ENCODE results near the gene MAPK7. TPM values are rescaled to one million over a fixed set of nuclear protein-coding genes. Genes with fewer than 3 reads are reported as not detected.

Gene MAPK7
- total and polyA plus RNA-seq, 2 of the 4 experiments (the other 2 are of a cell fraction) = 9.7 to 25.4 TPM

DNA sequence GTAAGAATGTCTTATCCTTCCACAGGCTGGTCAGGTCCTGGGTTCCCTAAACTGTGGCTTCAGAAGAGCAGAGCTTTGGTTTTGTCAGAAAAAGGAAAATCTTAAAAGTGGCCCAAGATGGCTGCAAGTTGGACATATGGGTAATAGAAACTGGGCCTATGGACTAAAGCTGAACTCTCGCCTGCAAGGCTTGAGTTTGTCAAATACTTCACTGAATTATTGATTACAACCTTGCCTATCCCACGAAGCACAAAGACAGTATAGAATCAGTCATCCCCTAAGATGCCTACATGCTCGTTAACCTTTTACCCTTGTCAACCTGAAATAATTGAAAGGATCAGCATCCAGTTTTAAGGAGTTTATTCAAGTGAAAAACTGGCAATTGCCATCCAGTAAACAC is 53.4 kb downstream of the MAPK7 start:
- dilution Hi-C loops (cut with HindIII; ENCODE audit: low sequenced_read_pairs, unreplicated experiment) = no loop called here
- Histone ChIP-seq H2AK9ac (replicated peaks; ENCODE audit: low read depth, low read length, poor library complexity) (no peak overlapping the region), H3K79me1 (ENCODE audit: low read depth in 1 of 2, low read length in 2 of 2) (no peaks in the 10 kb centered on the region), H3K9me1 (ENCODE audit: insufficient read depth, low read length) (no peaks in the 10 kb centered on the region), H3K4me2 (ENCODE audit: low read depth, low read length) (no peak overlapping the region), H3K27me3 (ENCODE audit: control insufficient read depth, insufficient read depth, low read length) (no peaks in the 10 kb centered on the region; the same call in none of the 2 replicates), H3K4me1 (ENCODE audit: control insufficient read depth, insufficient read depth, low read length) (no peaks in the 10 kb centered on the region), H2BK15ac (ENCODE audit: low read depth, low read length) (no peak overlapping the region), H3K27ac (ENCODE audit: insufficient read depth, low read length) (no peak overlapping the region), H2BK120ac (ENCODE audit: low read depth, low read length) (no peak overlapping the region), H3K9me3 (ENCODE audit: control insufficient read depth, insufficient read depth, low read length) (no peaks in the 10 kb centered on the region), H4K20me1 (ENCODE audit: insufficient read depth, low read length) (no peaks in the 10 kb centered on the region), H3K9ac (ENCODE audit: low read depth, low read length) (no peak overlapping the region), H3K18ac (ENCODE audit: low read depth, low read length) (no peak overlapping the region), H2AFZ (replicated peaks; ENCODE audit: low read length, poor library complexity) (no peak overlapping the region), H3K14ac (replicated peaks; ENCODE audit: low read depth, low read length) (no peak overlapping the region), H3K4ac (ENCODE audit: low read depth, low read length) (no peak overlapping the region), H2AK5ac (ENCODE audit: low read depth, low read length) (no peak overlapping the region), H2BK20ac (ENCODE audit: low read depth, low read length) (no peak overlapping the region), H4K5ac (ENCODE audit: low read depth, low read length) (no peak overlapping the region), H4K8ac (ENCODE audit: low read depth in 2 of 2, low read length in 2 of 2) (no peak overlapping the region), H3K23ac (ENCODE audit: low read depth, low read length) (no peak overlapping the region), H4K91ac (ENCODE audit: insufficient read depth, low read depth, low read length) (no peak overlapping the region), H3K36me3 (ENCODE audit: control insufficient read depth, insufficient read depth, low read length) (no peaks in the 10 kb centered on the region), H2BK5ac (ENCODE audit: low read depth, low read length, poor library complexity, severe bottlenecking) (no peak overlapping the region), H3K4me3 (ENCODE audit: insufficient read depth, low read depth, low read length) (no peak overlapping the region), H3K56ac (ENCODE audit: extremely low read depth, insufficient read depth, low read length) (no peak overlapping the region)
- DNase-seq (no peak), ATAC-seq (ENCODE audit: low read depth) (no peak)
- TF ChIP-seq RAD21 (IDR thresholded peaks at IDR 0.05; ENCODE audit: low read length) (no peak), FOS (IDR thresholded peaks at IDR 0.05; ENCODE audit: low read depth, low read length) (no peak), MXI1 (IDR thresholded peaks at IDR 0.05; ENCODE audit: borderline replicate concordance, low read depth, low read length) (no peak), BHLHE40 (IDR thresholded peaks at IDR 0.05; ENCODE audit: low read depth, low read length) (no peak), POLR2A (IDR thresholded peaks at IDR 0.05; ENCODE audit: low read depth, low read length) (no peak), MAFK (IDR thresholded peaks at IDR 0.05; ENCODE audit: low read depth, low read length) (no peak), CEBPB (IDR thresholded peaks at IDR 0.05; ENCODE audit: low read depth, low read length) (no peak), CHD1 (IDR thresholded peaks at IDR 0.05; ENCODE audit: low read depth, low read length) (no peak), RCOR1 (IDR thresholded peaks at IDR 0.05; ENCODE audit: insufficient replicate concordance, low read length) (no peak), NFE2L2 (IDR thresholded peaks at IDR 0.05; ENCODE audit: low read depth, low read length) (no peak), RFX5 (IDR thresholded peaks at IDR 0.05; ENCODE audit: low read depth, low read length) (no peak), MAZ (IDR thresholded peaks at IDR 0.05; ENCODE audit: borderline replicate concordance, low read depth, low read length) (no peak), SMC3 (IDR thresholded peaks at IDR 0.05; ENCODE audit: low read depth, low read length) (no peak)
- TF ChIP-seq, protein P1, sequence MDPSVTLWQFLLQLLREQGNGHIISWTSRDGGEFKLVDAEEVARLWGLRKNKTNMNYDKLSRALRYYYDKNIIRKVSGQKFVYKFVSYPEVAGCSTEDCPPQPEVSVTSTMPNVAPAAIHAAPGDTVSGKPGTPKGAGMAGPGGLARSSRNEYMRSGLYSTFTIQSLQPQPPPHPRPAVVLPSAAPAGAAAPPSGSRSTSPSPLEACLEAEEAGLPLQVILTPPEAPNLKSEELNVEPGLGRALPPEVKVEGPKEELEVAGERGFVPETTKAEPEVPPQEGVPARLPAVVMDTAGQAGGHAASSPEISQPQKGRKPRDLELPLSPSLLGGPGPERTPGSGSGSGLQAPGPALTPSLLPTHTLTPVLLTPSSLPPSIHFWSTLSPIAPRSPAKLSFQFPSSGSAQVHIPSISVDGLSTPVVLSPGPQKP (IDR thresholded peaks at IDR 0.05; ENCODE audit: borderline replicate concordance, low read depth, low read length) = no peak
- TF ChIP-seq, protein P2, sequence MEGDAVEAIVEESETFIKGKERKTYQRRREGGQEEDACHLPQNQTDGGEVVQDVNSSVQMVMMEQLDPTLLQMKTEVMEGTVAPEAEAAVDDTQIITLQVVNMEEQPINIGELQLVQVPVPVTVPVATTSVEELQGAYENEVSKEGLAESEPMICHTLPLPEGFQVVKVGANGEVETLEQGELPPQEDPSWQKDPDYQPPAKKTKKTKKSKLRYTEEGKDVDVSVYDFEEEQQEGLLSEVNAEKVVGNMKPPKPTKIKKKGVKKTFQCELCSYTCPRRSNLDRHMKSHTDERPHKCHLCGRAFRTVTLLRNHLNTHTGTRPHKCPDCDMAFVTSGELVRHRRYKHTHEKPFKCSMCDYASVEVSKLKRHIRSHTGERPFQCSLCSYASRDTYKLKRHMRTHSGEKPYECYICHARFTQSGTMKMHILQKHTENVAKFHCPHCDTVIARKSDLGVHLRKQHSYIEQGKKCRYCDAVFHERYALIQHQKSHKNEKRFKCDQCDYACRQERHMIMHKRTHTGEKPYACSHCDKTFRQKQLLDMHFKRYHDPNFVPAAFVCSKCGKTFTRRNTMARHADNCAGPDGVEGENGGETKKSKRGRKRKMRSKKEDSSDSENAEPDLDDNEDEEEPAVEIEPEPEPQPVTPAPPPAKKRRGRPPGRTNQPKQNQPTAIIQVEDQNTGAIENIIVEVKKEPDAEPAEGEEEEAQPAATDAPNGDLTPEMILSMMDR (conservative IDR thresholded peaks at IDR 0.05; ENCODE audit: low read depth, low read length) = no peak
- TF ChIP-seq, protein P3, sequence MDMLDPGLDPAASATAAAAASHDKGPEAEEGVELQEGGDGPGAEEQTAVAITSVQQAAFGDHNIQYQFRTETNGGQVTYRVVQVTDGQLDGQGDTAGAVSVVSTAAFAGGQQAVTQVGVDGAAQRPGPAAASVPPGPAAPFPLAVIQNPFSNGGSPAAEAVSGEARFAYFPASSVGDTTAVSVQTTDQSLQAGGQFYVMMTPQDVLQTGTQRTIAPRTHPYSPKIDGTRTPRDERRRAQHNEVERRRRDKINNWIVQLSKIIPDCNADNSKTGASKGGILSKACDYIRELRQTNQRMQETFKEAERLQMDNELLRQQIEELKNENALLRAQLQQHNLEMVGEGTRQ (IDR thresholded peaks at IDR 0.05; ENCODE audit: low read depth, low read length) = no peak
- intact Hi-C loops (cut with micrococcal nuclease) = no loop called here
- CTCF ChIA-PET = no interaction called here
- no CpG with 5 or more reads among the region's 3 CpGs for WGBS, 2 experiments (ENCODE audit: extremely low coverage in 2 of 2, insufficient read length in 1 of 2)
- in situ Hi-C loops (cut with MboI; ENCODE audit: low sequenced_read_pairs) = no loop called here
- POLR2A ChIA-PET (ENCODE audit: unreplicated experiment) = no interaction called here
- BruUV-seq (replicated peaks) = no TSS peak

Data from IMR-90 (cell line).